Keratinocyte (primary cell): ENCODE measurements around the gene DDX42. TPM values are rescaled to one million over a fixed set of nuclear protein-coding genes. Genes with fewer than 3 reads are reported as not detected.

Experiments used
- DNase-seq: peaks from one replicate; pipeline ENCODE4 v3.0.0-alpha.2; 2011; ENCODE audit warnings: low read depth, missing footprints, low spot score
- FAIRE-seq: peaks from 2 replicates; lab custom pipeline; 2011; peaks lifted over from hg19 to GRCh38; lab: Jason Lieb, UNC
- H2AFZ ChIP-seq: 2 replicates; pipeline ENCODE4 v1.6.0; 2012; ENCODE audit warnings: low read length, control low read depth, inconsistent platforms; ENCODE audit not compliant: control insufficient read depth
- H3K27ac ChIP-seq: 2 replicates; pipeline ENCODE4 v1.5.1; 2011; ENCODE audit warnings: low read length; ENCODE audit not compliant: control insufficient read depth, insufficient read depth
- H3K27me3 ChIP-seq: 3 replicates; pipeline ENCODE4 v1.6.0; 2011; ENCODE audit warnings: low read length; ENCODE audit not compliant: control insufficient read depth, insufficient read depth; ENCODE audit errors: extremely low read depth
- H3K36me3 ChIP-seq, 2 experiments: 2 replicates in 1 of 2; 3 replicates in 1 of 2; pipeline ENCODE4 v1.5.1; 2011; ENCODE audit warnings: low read length in 2 of 2, mild to moderate bottlenecking in 1 of 2; ENCODE audit not compliant: control insufficient read depth in 2 of 2, insufficient read depth in 2 of 2; ENCODE audit errors: extremely low read depth in 1 of 2
- H3K4me1 ChIP-seq: 3 replicates; pipeline ENCODE4 v1.5.1; 2011; ENCODE audit warnings: low read length; ENCODE audit not compliant: control insufficient read depth, insufficient read depth; ENCODE audit errors: extremely low read depth
- H3K4me2 ChIP-seq: 3 replicates; pipeline ENCODE4 v1.6.0; 2011; ENCODE audit warnings: low read depth, low read length; ENCODE audit not compliant: control insufficient read depth, insufficient read depth; ENCODE audit errors: extremely low read depth
- H3K4me3 ChIP-seq, 3 experiments: fragments of 200-600 bp in 1 of 3; sonication (generic) in 1 of 3; 2 replicates in 2 of 3; 3 replicates in 1 of 3; pipeline ENCODE4 v1.5.1; 2011 to 2016; ENCODE audit warnings: low read length in 3 of 3, mild to moderate bottlenecking in 3 of 3, control low read depth in 2 of 3, inconsistent platforms in 1 of 3, low read depth in 1 of 3, mixed read lengths in 1 of 3, mixed run types in 1 of 3, moderate library complexity in 1 of 3; ENCODE audit not compliant: control insufficient read depth in 2 of 3, insufficient read depth in 2 of 3; ENCODE audit errors: extremely low read depth in 1 of 3
- H3K79me2 ChIP-seq: 2 replicates; pipeline ENCODE4 v1.6.0; 2012; ENCODE audit warnings: low read length; ENCODE audit not compliant: control insufficient read depth, insufficient read depth
- H3K9ac ChIP-seq: 3 replicates; pipeline ENCODE4 v1.6.0; 2011; ENCODE audit warnings: low read length; ENCODE audit not compliant: control insufficient read depth, insufficient read depth; ENCODE audit errors: extremely low read depth
- H3K9me1 ChIP-seq: 3 replicates; pipeline ENCODE4 v1.6.0; 2011; ENCODE audit warnings: low read length; ENCODE audit not compliant: control insufficient read depth, insufficient read depth; ENCODE audit errors: extremely low read depth
- H3K9me3 ChIP-seq: 2 replicates; pipeline ENCODE4 v1.5.1; 2012; ENCODE audit warnings: low read depth, low read length; ENCODE audit not compliant: control insufficient read depth
- H4K20me1 ChIP-seq: 3 replicates; pipeline ENCODE4 v1.6.0; 2011; ENCODE audit warnings: low read length; ENCODE audit not compliant: control insufficient read depth, insufficient read depth; ENCODE audit errors: extremely low read depth
- EZH2 ChIP-seq: IDR thresholded peaks from one replicate; pipeline ENCODE4 v1.6.1; 2012; ENCODE audit warnings: inconsistent platforms, mild to moderate bottlenecking, low read length, moderate library complexity
- dilution Hi-C: fragments of 300-500 bp; cut with MboI; formaldehyde crosslinking; loops from one replicate; pipeline ENCODE4 v1.7.0; 2020; ENCODE audit warnings: low sequenced_read_pairs; ENCODE audit not compliant: extremely low pct_ligation_motif_present
- polyA plus RNA-seq, 5 experiments: library from polyadenylated mRNA; depleted of rRNA in 3 of 5; stranded (reverse) in 3 of 5; stranded (forward) in 1 of 5; unstranded in 1 of 5; fragments of >200 nt; gene quantifications; 1 replicate in 1 of 5; 2 replicates in 3 of 5; 3 replicates in 1 of 5; pipeline versions ENCODE4 v1.2.1 to v1.2.3, GENCODE V29; 2011 to 2012; ENCODE audit warnings: missing spikeins in 2 of 5, low read depth in 1 of 5, low replicate concordance in 1 of 5
- TF ChIP-seq, protein P1 (sequence below), 3 experiments: IDR thresholded peaks in 1 of 3; conservative IDR thresholded peaks in 1 of 3; optimal IDR thresholded peaks in 1 of 3; 2 replicates in 2 of 3; 3 replicates in 1 of 3; pipeline versions ENCODE3 to v1.5.1; 2011; ENCODE audit warnings: low read length in 3 of 3, mild to moderate bottlenecking in 3 of 3, moderate library complexity in 2 of 3, control low read depth in 1 of 3, inconsistent platforms in 1 of 3; ENCODE audit not compliant: insufficient read depth in 2 of 3; ENCODE audit errors: extremely low read depth in 1 of 3

The DDX42 gene
- polyA plus RNA-seq, 1 donor (not counting 4 experiments of a cell fraction or from before 2014, with no cell fraction given) = 116 TPM

DNA sequence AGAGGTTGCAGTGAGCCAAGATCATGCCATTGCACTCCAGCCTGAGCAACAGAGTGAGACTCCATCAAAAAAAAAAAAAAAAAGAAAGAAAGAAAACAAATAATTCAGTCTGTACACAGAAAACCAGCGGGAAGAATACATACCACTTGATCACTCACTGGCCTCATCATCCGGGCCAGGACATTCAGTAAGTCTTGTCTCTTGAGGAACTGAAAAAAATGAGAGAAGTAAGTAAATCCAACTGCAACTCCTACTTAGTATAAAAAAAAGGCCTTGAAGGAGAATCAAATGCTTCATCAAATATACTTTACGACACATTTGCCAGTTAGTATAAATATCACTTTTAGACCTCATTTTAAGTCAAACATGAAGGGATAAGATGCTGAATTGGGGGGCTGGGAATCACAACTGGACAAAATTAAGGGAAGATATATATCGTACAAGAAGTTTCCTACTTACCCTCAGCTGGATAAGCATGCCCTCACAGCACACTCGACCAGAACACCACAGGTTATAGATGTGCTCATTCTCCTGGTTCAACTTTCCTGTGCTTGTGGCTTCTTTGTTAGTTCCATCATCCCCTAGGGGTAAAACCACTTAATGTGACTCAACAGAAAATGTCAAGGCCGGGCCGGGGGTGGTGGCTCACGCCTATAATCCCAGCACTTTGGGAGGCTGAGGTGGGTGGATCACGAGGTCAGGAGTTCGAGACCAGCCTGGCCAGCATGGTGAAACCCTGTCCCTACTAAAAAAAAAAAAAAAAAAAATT, 13.0 kb upstream of the DDX42 start:
- peaks cover 24 to 31% of the 10 kb centered on the region in 2 experiments for H3K36me3 ChIP-seq
- no peak for DNase-seq
- FAIRE-seq = no peak

DNA sequence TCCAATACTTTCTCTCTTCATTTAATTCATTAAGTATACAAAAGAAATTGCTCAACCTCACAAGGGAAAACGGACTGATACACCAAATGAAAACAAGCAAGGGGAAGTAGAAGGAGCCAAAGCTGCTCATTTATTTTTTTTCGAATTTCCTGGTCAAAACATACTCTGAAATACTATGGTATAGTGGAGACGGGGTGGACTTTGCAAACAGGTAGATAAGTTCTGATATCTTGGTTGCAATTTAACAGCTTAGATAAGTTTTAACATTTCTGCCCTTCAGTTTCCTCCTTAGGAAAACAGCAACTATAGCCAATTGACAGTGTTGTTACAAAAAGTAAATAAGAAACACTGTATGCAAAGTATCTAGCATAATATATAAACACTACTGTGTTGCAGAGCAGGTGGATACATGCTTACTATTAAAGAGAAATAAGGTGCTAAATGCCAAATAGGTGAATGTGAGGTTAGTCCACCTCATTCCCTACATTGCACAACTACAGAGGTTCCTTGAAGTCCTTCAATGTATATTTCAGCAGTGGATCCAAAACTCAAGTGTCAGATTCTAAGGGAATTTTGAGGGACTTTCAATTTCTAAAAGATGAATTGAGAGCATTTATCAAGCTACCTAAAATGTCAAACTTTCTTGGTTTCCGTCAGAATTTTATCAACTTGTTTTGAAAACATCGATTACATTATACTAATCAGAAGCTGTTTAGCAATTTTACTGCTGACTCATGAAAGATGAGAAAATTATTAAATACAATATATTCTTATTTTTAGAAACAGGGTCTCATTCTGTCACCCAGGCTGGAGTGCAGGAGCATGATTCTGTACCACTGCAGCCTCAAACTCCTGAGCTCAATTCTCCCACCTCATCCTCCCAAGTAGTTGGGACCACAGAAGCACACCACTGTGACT, 11.6 kb upstream of the DDX42 start:
- Histone ChIP-seq H3K9me1 (no peaks in the 10 kb centered on the region), H3K4me3 (no peak overlapping the region), H3K4me2 (no peak overlapping the region), H3K36me3 (peaks cover 16 to 25% of the 10 kb centered on the region in 2 experiments), H3K9me3 (no peaks in the 10 kb centered on the region), H4K20me1 (peaks cover 7% of the 10 kb centered on the region), H3K27me3 (no peaks in the 10 kb centered on the region), H3K79me2 (peaks cover 24% of the 10 kb centered on the region), H3K9ac (no peak overlapping the region), H3K27ac (no peak overlapping the region), H3K4me1 (no peaks in the 10 kb centered on the region), H2AFZ (no peak overlapping the region)
- TF ChIP-seq, protein P1, sequence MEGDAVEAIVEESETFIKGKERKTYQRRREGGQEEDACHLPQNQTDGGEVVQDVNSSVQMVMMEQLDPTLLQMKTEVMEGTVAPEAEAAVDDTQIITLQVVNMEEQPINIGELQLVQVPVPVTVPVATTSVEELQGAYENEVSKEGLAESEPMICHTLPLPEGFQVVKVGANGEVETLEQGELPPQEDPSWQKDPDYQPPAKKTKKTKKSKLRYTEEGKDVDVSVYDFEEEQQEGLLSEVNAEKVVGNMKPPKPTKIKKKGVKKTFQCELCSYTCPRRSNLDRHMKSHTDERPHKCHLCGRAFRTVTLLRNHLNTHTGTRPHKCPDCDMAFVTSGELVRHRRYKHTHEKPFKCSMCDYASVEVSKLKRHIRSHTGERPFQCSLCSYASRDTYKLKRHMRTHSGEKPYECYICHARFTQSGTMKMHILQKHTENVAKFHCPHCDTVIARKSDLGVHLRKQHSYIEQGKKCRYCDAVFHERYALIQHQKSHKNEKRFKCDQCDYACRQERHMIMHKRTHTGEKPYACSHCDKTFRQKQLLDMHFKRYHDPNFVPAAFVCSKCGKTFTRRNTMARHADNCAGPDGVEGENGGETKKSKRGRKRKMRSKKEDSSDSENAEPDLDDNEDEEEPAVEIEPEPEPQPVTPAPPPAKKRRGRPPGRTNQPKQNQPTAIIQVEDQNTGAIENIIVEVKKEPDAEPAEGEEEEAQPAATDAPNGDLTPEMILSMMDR (optimal IDR thresholded peaks at IDR 0.05 in 1 of 3, IDR thresholded peaks at IDR 0.05 in 1 of 3, conservative IDR thresholded peaks at IDR 0.05 in 1 of 3; ENCODE audit: extremely low read depth in 1 of 3, insufficient read depth in 2 of 3, low read length in 3 of 3) = no peak
- no peak for TF ChIP-seq EZH2
- DNase-seq (no peak), FAIRE-seq (no peak)
- dilution Hi-C loops = no loop called here

More for the DNA sequence above, 13.0 kb upstream of the DDX42 start:
- no peak overlapping the region for H3K4me2 ChIP-seq
- H2AFZ ChIP-seq = no peak overlapping the region
- no peak overlapping the region for H3K9ac ChIP-seq
- dilution Hi-C loops = no loop called here
- H3K27me3 ChIP-seq = no peaks in the 10 kb centered on the region
- peaks cover 9% of the 10 kb centered on the region for H3K79me2 ChIP-seq
- H3K9me1 ChIP-seq = no peaks in the 10 kb centered on the region
- no peaks in the 10 kb centered on the region for H4K20me1 ChIP-seq
- TF ChIP-seq, protein P1 (optimal IDR thresholded peaks at IDR 0.05 in 1 of 3, IDR thresholded peaks at IDR 0.05 in 1 of 3, conservative IDR thresholded peaks at IDR 0.05 in 1 of 3; ENCODE audit: extremely low read depth in 1 of 3, insufficient read depth in 2 of 3, low read length in 3 of 3) = no peak
- no peak for TF ChIP-seq EZH2
- no peak overlapping the region for H3K4me3 ChIP-seq
- no peaks in the 10 kb centered on the region for H3K4me1 ChIP-seq
- no peaks in the 10 kb centered on the region for H3K9me3 ChIP-seq
- no peak overlapping the region for H3K27ac ChIP-seq
